NCI-H2227 treated with DMSO at 0.1 percent for 48 hours (cell line): Measurements from ENCODE around the gene SPATA21.
A peak's percentile ranks its signal among the peaks of the same experiment; 100 is the strongest.
"Not testable (repeated sequence)": the region's sequence is repeated elsewhere in the genome, so short reads cannot be mapped to it uniquely, and the experiment has no call there.

Source experiments
- DNase-seq: peaks from one replicate; lab custom pipeline; 2025; lab: John Stamatoyannopoulos, UW

SPATA21 gene

DNA sequence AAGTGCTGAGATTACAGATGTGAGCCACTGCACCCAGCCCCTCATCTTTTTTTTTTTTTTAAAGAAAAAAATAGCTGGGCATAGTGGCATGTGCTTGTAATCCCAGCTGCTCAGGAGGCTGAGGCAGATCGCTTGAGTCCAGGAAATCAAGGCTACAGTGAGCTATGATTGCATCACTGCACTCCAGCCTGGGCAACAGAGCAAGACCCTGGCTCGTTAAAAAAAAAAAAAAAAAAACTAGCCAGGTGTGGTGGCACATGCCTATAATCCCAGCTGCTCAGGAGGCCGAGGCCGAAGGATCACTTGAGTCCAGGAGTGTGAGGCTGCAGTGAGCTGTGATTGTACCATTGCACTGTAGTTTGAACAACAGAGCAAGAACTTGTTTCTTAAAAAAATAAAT is 56.4 kb downstream of the SPATA21 start:
- no peak for DNase-seq

DNA sequence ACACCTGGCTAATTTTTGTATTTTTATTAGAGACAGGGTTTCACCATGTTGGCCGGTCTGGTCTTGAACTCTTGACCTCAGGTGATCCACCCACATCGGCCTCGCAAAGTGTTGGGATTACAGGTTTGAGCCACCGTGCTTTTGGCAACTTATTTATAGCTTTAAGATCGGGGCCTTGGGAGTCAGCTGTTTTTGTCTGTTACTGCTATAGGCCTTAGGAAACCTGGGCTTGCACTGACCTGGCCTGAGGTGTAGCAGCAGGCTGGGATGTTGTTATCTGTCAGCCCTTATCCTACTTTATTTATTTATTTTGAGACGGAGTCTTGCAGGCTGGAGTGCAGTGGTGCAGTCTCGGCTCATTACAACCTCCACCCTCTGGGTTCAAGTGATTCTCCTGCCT is 58.8 kb downstream of the SPATA21 start:
- no peak for DNase-seq

DNA sequence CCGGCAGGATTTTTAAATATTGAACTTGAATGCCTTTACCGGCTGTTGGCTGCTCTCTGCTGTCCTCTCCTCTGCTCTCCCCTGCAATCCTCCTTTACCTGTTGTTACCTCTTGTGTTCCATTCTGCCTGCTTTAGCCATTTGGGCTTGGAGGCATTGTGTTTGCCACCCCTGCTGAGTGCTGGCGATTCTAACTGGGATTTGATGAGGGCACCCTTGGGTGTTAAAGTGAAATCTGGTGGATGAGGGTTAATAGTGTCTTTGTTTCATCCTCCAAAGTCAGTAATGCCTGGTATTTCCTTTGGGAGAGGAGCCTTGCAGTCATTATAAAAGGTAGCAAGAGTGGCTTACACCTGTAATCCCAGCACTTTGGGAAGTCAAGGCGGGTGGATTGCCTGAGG is 60.3 kb downstream of the SPATA21 start:
- no peak for DNase-seq

DNA sequence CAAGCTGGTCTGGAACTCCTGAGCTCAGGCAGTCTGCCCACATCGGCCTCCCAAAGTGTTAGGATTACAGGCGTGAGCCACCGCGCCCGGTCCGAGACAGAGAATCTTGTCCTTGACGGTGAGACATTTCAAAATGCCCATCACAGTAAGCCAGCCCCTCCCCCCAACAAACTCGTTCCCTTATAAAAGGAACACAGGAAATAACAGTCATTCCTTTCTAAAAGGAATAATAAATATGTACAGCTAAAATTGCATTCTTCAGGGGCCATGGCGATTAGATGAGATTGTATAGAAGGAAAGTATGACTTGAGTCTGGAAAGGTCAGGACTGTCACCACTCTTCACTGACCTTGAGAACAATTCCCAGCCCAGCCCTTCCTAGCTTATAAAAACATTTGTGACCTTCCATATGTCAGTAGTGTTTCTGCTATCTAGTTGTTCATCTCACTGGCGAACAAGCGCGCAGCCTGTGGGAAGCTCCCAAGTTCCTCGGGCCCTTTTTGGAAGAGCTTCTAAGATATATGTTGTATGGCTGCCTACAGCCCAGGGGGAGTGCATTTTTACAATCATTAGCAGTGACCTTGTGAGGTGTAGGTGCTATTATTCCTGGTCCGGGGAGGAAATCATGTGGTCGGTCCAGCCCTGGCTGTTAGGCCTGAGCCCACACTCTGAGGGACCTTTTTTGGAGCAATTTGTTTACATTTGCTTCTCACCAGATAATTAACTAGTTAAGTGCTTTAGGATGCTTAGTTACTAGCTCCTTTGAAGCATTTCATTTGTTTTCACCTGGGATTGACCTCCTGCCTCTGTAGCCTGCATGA is 61.5 kb downstream of the SPATA21 start:
- no peak for DNase-seq

DNA sequence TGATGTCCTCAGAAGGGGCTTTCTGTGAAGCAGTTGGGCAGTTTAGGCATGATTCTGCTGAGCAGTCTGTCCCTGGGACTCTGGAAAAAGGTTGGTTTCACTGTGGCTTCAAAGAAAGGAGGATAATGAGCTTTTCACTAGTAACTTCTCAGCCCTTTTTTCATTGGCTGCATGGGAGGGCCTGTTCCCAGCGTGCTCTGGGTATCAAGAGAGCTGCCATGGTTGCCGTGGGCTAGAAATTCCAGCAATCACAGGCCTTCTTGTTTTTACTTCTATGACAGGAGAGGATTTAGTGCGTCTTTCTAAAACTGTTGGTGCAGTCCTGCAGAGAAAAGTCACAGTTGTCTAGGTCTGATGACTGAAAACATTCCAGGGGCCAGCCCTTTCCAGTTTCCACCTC is 63.0 kb downstream of the SPATA21 start:
- DNase-seq, result no peak

DNA sequence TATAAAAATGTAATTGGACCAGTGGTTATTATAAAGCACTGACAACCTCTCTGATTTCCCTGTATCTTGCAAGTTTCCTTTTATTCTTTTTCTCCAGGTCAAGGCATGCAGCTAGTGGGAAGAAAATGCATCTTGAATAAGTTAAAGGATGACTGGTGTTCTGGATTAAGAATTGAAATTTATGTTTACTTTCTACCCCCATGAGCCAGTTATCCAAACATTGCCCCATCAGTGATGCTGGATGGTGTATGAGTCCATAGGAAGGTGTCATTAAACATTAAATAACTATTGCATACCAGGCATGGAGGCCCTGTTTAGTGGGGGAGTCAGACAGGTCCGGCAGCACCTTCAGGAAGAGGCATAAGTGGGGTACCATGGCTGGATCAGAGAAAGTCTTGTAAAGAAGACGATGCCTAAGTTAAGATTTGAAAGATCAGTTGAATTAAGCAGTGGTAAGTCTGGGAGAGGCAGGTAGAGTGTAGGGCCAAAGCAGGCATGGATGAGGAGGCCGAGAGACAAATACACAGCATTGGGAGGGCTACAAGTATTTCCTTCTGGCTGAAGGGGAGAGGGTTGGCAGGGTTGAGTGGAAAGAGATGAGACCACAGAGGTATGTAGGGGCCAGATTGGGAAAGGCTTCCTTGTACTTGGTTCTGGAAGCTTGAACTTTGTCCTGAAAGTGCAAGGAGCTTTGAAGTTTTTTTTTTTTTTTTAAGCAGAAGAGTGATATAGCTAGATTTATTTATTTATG is 64.5 kb downstream of the SPATA21 start:
- no peak for DNase-seq

DNA sequence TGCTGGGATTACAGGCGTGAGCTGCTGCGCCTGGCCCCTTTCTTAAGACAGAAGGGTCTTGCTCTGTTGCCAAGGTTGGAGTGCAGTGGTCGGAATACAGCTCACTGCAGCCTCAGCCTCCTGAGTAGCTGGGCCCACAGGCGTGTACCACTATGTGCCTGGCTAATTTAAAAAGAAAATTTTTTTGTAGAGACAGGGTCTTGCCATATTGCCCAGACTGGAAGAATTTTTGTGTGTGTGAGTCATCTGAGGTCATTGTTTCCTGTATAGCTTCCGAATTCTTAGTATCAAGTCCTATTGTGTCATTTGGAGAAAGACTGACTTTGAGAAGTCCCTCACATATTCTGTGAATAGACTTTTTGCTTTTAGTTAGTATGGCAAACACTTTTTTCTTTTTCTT is 65.5 kb downstream of the SPATA21 start:
- DNase-seq, result no peak

DNA sequence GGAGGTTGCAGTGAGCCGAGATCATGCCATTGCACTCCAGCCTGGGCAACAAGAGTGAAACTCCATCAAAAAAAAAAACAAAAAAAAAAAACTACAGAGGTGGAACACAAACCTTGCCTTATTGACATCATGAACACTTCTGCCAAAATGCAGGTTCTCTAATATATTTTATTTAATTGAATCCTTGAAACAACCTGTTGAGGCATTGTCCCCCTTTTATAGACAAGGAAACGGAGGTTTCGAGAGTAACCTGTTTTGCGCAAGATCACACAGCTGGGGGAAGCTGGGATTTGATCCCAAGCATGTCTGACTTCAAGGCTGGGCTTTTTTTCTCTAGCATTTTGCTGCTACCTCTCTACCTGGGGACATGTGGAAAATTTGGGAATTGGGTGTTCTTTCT is 67.4 kb downstream of the SPATA21 start:
- DNase-seq, result no peak

DNA sequence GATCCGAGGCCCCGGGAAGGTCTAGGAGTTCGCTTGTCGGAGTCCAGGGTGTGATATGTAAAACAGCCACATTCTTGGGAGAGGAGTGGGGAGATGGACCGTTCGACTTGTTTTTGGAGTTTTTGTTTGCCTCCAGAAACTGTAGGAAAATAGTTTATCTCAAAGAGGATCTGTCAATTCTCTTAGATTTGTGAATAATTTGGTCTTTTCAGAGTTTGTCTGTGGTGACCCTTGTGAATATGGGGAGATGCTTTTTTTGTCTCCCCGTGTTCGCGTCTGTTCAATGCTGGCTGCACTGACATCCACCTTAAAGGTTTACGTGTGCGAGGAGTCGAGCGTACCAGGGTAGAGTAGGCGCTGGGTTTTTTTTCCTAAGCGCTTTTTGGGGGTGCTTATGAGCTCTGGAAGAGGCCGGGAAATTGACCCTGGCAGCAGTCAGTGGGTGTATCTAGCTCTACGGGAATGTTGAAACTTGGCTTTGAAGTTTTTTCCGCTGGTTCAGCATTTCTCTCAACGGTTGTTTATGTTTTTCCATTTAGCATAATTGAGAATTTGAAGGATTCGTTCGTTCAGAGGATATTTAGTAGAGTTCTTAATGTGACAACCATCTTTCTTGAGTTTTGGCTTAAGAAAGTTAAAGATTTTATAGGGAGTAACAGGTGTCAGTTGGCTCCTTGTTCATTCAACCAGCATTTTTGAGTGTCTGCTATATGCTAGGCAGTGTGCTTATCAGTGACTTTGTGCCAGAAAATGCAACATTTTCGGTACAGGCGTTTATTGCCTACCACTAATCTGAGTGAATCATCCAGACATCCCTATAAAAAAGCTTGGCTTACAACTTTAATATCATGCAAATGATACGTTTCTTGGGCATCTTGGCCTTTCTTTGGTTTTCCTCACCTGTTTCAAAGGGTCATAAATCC is 69.0 kb downstream of the SPATA21 start:
- DNase-seq, result no peak

DNA sequence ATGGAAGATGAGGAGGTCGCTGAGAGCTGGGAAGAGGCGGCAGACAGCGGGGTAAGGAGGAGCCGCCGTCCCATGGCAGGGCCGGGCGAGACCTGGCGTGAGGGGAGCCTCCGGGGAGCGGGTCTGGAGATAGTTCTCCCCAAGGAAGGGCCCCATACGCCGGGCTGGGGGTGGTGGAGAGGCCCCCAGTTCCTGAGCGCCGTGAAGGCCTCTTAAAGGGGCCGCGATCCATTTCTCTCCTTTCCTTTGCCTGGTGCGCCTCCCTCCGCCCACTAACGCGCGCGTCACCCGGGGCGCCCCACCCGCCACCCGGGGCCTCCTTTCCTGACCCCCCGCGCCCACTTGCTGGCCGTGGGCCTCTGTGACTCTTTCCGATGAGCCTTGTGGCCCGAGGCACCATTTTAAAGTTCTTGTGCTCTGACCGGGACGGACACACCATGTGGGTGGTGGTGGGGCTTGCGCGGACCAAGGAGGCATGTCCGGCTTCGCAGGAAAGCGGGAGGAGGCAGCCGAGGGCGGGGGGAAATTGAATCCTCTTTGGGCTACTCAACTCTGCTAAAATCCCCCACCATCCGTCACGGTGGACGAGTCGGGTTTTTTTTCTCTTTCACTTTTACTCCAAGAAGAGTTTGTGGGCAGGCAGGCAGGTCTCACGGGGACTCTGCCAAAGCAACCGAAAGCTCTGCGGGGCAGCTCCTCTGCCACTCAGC is 69.8 kb downstream of the SPATA21 start:
- peak; percentile 78 for DNase-seq

DNA sequence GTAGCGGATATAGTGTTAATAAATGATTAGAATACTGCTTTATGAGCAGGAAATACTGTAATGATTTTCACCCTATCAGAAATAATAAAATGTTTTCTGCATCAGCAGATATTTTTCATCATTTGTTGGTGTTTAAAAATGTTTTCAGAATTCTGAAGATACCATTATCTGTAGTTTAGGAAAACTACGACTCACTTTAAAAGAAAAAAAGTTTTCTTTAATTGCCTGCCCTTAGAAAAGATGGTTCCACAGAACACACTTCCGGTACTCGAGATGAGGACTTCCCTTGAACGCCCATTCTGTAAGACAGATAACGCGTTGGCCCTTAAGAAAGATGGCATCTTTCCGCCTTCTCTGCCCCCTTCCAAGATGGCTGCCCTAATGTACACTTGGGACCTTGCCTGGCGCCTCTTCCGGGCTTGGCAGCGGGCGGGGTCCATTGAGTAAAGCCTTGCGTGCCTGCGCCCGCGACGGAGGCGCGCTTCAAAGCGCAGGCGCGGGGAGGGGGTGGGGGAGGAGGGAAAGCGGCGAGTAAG is 70.4 kb downstream of the SPATA21 start, which contains the start of gene SZRD1:
TSS of gene SZRD1 (plus strand) at position 521 of the 536 bp plus-strand sequence. CDS start 16 bp downstream, outside the sequence.
- DNase-seq, result peak; percentile 98

DNA sequence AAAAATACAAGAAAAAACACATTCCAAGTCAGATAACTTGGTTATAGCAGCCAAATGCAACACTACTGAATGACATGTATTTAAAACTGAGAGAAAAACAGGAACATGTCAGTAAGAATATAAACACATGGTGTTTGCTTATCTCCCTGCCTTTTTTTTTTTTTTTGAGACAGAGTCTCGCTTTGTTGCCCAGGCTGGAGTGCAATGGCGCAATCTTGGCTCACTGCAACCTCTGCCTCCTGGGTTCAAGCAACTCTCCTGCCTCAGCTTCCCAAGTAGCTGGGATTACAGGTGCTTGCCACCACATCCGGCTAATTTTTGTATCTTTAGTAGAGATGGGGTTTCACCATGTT is 72.1 kb downstream of the SPATA21 start:
- not testable (repeated sequence) for DNase-seq

DNA sequence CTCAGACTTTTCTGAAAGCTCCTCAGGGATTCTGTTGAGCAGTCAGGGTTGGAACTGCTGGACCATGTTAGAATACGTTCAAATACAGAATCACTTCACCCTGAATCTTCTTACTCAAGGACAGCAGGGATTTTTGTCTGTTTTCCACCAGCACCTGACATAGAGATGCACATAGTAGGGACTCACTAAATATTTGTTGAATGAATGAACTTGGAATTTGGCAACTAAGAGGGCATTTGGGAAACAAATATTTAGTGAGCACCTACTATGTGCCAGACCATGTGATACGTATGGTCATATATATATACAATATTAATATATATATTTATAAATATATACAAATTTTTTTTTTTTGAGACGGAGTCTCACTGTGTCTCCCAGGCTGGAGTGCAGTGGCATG is 80.4 kb downstream of the SPATA21 start:
- no peak for DNase-seq

DNA sequence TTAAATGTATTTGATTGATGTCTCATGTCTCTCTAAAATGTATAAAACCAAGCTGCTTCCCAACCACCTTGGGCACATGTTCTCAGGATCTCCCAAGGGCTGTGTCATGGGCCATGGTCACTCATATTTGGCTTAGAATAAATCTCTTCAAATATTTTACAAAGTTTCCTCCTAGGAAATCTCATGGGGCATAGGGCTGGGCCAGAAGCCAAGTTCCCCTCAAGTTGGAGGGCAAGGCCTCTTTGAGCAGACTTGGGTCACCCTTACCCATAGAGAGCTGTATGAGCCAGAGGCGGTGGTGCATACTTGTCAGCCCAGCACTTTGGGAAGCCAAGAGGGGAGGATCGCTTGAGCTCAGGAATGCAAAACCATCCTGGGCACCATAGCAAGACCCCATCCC is 82.6 kb downstream of the SPATA21 start:
- no peak for DNase-seq

DNA sequence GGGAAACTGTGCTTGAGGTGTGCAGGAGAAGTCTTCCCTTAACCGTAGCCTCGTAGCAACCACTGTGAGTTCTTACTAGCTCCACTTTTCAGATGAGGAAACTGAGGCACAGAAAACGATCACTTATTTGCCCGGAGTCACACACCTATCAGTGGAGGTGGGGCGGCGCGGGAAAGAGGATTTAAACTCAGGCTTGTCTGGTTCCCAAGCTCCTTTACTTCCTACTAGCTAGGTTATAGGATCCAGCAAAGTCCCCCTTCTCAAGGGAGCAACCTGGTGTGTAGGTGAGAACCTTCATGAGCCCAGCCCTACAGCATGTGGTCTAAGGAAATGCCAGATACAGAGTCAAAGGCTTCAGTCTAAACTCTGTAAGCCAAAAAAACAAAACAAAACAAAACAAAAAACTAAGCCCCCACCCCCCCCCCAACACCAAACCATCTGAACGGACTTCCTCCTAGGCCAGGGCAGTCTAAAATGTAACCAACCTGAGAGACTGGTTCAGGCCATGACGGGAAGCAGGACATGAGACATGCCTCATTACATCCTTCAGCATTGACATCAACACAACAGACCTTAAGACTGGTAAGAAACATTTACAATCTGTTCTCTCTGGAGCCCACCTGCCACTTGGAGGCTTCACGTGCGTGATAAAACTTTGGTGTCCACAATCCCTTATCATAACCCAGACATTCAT is 84.2 kb downstream of the SPATA21 start:
- no peak for DNase-seq

DNA sequence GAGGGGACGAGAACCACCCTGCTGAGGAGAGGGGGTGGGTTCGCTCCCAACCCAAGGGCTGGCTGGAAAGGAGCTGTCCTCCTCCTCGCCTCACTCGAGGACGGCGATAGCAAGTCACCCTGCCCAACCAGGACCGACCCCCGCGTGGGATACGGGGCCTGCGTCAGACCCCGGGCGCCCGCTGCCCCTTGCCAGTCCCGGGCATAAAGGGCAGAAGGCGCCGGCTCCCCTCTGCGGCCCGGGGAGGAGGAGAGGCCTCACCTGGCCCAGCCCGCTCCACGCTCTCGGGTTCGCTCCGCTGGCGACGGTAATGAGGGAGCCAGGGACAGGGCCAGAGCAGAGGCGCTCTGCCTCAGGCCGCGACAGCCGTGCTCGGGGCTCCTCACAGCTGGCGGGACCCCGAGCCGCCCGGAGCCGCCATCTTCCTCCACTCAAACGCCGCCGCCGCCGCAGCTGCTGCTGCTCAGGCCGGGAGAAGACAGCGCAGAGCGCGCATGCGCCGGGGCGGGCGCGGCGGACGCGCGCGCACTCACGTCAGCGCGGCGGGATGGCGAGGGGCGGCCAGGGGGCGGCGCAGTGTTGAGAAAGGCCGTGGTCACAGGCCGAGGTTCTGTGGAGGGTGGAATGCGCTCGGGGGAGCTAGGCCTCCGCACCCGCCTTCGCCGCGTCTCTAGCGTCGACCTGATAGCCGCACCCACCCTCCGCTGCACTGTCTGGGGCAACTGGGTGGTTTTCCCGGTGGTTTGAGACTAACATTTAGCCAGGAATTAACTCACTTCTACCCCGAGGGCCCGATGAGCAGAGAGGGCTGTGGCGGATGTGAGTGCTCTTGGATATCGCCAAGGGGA is 85.0 kb downstream of the SPATA21 start, which contains the start of gene FBXO42:
TSS of gene FBXO42 (minus strand) at position 487 of the 848 bp plus-strand sequence. CDS start 37,062 bp downstream, outside the sequence.
- peak; percentile 92 for DNase-seq

DNA sequence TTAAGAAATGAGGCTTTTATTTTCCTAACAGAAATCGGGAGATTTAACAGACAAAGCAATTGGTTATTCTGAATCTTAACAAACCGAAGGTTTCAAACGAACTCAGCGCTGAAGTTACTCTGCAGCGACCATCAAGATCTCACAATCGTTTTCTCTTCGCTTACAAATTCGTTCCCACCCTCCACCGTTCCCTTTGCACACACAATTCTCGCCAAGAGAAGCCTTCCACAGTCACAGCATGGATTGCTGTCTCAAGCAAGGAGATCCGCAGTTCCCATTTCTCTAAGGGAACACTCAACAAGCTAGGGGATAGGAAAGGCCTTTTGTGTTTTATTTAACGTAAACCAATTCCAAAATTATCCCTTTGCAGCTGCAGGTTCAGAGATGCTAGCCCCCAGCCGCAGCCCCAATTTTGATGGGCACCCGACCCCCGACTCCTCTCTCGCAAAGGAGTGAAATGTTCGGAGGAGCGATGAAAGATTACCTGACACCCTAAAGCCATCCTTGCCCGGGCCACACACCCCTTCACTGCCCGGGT is 85.7 kb downstream of the SPATA21 start:
- DNase-seq, result peak; percentile 12

DNA sequence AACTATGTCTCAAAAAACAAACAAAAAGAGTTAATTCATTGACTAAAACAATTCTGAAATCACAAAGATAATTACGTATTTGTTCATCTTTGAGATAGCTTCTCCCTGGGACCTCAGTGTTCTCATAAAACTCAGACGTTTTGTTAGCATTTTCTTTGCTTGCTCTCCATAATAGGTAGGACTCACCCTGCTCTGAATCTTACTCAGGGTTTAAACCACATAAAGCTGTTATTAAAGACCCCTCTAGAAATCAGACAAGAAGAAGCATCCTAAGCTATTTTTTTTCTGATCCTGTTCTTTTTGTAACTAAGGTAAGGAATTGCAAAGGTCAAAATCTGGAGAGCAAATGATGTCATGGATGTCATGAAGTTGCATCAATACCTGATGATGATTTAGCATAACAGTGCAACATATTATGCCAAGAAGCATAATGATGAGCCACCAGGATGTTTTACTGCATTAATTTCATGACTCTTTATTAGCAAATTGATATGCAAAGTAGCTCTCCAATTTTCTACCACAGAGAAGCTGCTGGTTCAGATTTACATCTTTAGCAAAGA is 87.3 kb downstream of the SPATA21 start:
- DNase-seq, result no peak
